Fibroblast of the aortic adventitia (primary cell): ENCODE results near the gene DCAF5. TPM values are rescaled to one million over a fixed set of nuclear protein-coding genes. Genes with fewer than 3 reads are reported as not detected.

Experiments used
- DNase-seq: peaks from one replicate; pipeline ENCODE4 v3.0.0-alpha.2; 2010; ENCODE audit warnings: low read depth
- H3K4me3 ChIP-seq: 2 replicates; pipeline ENCODE4 v1.5.1; 2011; ENCODE audit warnings: low read depth, mild to moderate bottlenecking, control low read depth, low read length, moderate library complexity
- total RNA-seq: library from RNA; depleted of rRNA; stranded (reverse); fragments of >200 nt; gene quantifications from 2 replicates; pipeline ENCODE4 v1.2.3, GENCODE V29; 2012; ENCODE audit warnings: low replicate concordance
- TF ChIP-seq, protein P1 (sequence below): IDR thresholded peaks from 2 replicates; pipeline ENCODE4 v1.5.1; 2011; ENCODE audit warnings: mild to moderate bottlenecking, low read length, control low read depth, inconsistent platforms; ENCODE audit not compliant: insufficient read depth

DCAF5 gene
- total RNA-seq, 1 donor: 25.2 TPM

GRCh38 chr14:69059658-69060623, 93.0 kb downstream of the DCAF5 start:
- DNase-seq: peak; percentile 92
- TF ChIP-seq, protein P1, sequence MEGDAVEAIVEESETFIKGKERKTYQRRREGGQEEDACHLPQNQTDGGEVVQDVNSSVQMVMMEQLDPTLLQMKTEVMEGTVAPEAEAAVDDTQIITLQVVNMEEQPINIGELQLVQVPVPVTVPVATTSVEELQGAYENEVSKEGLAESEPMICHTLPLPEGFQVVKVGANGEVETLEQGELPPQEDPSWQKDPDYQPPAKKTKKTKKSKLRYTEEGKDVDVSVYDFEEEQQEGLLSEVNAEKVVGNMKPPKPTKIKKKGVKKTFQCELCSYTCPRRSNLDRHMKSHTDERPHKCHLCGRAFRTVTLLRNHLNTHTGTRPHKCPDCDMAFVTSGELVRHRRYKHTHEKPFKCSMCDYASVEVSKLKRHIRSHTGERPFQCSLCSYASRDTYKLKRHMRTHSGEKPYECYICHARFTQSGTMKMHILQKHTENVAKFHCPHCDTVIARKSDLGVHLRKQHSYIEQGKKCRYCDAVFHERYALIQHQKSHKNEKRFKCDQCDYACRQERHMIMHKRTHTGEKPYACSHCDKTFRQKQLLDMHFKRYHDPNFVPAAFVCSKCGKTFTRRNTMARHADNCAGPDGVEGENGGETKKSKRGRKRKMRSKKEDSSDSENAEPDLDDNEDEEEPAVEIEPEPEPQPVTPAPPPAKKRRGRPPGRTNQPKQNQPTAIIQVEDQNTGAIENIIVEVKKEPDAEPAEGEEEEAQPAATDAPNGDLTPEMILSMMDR: peak; percentile 19
- no peak overlapping the region for H3K4me3 ChIP-seq

DNA sequence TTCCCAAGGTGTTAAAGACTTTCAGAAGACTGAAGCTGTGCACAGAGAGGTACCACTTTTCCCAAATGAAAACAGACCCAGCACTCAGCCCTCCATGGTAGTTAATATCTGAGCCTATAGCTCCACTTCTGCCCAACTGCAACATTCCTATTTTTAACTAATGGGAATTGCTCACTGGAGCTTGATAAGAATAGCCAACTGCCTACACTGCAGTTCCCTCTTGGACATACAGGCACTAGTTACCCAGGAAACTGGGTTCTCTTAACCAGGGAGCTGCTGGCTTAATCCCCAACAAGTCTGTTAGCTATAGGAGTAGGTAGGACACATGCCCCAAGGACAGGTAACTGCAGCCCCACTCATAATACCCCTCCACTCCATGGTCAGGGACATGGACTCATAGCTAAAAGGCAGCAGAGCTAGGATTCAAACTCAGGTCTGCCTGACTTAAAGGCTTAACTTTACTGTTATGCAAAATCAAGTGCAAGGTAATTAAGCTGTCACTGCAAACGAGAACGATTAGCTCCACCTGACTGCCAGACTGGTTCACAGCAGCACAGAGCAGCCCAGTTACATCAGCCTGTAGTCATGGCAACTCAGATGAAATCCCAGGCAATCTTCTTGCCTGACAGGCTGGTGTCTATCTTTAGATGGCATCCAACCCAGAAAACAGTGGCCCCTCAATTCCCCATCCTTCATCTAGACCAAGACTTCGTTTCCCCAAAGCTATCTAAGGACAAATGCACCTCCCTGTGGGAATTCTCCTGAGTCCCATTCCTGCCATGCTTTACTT, 96.7 kb downstream of the DCAF5 start:
- TF ChIP-seq, protein P1: no peak
- no peak for DNase-seq
- no peak overlapping the region for H3K4me3 ChIP-seq

DNA sequence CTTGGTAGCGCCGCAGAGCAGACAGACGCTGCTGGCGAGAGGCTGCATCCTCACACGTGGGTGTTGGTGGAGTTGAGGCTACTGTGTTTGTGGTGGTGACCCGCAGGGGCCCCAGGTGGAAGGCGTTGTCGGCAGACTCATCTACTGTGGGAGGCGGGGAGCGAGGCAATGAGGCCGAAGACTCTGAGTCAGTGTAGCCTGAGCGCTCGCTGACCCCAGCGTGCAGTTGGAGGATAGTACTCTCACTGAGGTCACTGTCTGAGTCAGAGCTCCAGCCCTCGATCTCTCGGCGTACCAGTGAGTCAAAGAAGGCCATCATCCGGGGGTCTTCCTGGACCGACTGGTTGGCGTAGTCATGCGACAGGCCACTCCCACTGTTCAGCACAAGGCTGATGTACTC, 97.8 kb downstream of the DCAF5 start:
- H3K4me3 ChIP-seq: no peak overlapping the region
- TF ChIP-seq, protein P1: no peak
- DNase-seq: no peak

- no peak for DNase-seq
- H3K4me3 ChIP-seq: no peak overlapping the region
- TF ChIP-seq, protein P1: no peak
Observed at GRCh38 chr14:69054030-69054429, 98.9 kb downstream of the DCAF5 start.

- DNase-seq: no peak
- no peak overlapping the region for H3K4me3 ChIP-seq
- TF ChIP-seq, protein P1: no peak
Observed at GRCh38 chr14:69052181-69052601, 100.7 kb downstream of the DCAF5 start.

DNA sequence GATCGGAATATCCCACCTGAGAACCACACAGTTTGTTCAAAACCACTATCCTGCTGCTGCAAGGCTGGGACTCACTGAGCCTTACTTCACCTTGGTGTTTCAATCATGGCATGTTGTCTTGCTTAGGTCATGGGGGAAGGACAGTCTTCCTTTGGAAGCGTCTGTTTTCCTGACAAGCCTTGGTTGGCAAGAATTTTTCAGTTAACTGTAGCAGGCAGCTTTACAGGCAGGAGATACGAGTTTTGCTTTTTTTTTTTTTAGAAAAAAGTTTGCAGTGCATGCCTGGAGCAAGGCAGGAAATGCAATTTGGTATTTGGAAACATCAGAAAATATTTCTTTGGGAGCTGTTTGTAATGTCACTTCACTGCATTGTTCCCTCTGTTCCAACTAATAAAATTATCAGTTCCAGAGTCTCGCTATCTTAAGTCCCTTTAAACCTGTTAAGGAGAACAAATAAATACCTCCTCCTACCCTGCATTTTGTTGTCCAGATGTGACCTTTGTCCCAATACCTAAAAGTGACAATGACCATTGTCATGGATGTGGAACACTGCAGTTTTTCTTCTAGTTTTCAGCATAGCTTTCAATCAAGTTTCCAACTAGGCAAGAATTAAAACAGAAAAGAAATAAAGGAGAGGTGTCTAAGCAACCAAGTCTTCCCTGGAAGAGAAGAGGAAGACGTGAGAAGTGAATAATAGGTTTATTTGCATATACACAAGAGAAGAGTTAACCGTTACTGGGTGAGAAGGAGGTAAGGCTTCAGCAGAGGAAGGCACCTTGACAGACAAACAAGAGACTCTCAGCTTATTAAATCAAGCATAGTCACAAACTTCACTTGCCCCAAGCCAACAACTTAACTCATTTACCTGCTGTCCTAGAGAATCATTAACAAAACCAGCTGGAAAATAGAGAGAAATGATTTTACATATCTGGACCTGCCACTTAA, 102.4 kb downstream of the DCAF5 start:
- TF ChIP-seq, protein P1: no peak
- H3K4me3 ChIP-seq: no peak overlapping the region

More for the DNA sequence above, 102.4 kb downstream of the DCAF5 start:
- DNase-seq: peak; percentile 34
